NCI-H2029 treated with DMSO at 0.1 percent for 48 hours (cell line): Measurements from ENCODE around the gene ZACN.
"Not testable (repeated sequence)": the region's sequence is repeated elsewhere in the genome, so short reads cannot be mapped to it uniquely, and the experiment has no call there.

ENCODE experiments used
- DNase-seq: peaks from one replicate; lab custom pipeline; 2025; lab: John Stamatoyannopoulos, UW

ZACN gene

GRCh38 chr17:76078860-76079534, at the start of gene ZACN:
ZACN (plus strand) TSS chr17:76079182; CDS start chr17:76079265, 83 bp downstream.
- DNase-seq, result no peak

- no peak for DNase-seq
Observed at GRCh38 chr17:76032073-76032779, 46.8 kb upstream of the ZACN start.

- no peak for DNase-seq
Observed at GRCh38 chr17:76032780-76033108, 46.2 kb upstream of the ZACN start.

- DNase-seq, result no peak
Observed at GRCh38 chr17:76033139-76033538, 45.8 kb upstream of the ZACN start.

GRCh38 chr17:76034428-76035350, 44.3 kb upstream of the ZACN start:
- DNase-seq, result no peak

GRCh38 chr17:76036497-76037261, 42.3 kb upstream of the ZACN start:
- no peak for DNase-seq

- DNase-seq, result no peak
Observed at GRCh38 chr17:76038050-76038449, 40.9 kb upstream of the ZACN start.

GRCh38 chr17:76039121-76039520, 39.9 kb upstream of the ZACN start:
- DNase-seq, result no peak

- no peak for DNase-seq
Observed at GRCh38 chr17:76040376-76040775, 38.6 kb upstream of the ZACN start.

GRCh38 chr17:76042868-76043267, 36.1 kb upstream of the ZACN start:
- not testable (repeated sequence) for DNase-seq

GRCh38 chr17:76044475-76045007, 34.4 kb upstream of the ZACN start:
- DNase-seq, result not testable (repeated sequence)

- DNase-seq, result no peak
Observed at GRCh38 chr17:76046064-76046463, 32.9 kb upstream of the ZACN start.

- no peak for DNase-seq
Observed at GRCh38 chr17:76048025-76048605, 30.9 kb upstream of the ZACN start.

GRCh38 chr17:76048711-76049110, 30.3 kb upstream of the ZACN start:
- DNase-seq, result no peak

GRCh38 chr17:76049239-76049638, 29.7 kb upstream of the ZACN start:
- DNase-seq, result no peak

GRCh38 chr17:76049836-76050537, 29.0 kb upstream of the ZACN start:
- no peak for DNase-seq

GRCh38 chr17:76050538-76051467, 28.2 kb upstream of the ZACN start:
- no peak for DNase-seq

- DNase-seq, result no peak
Observed at GRCh38 chr17:76051561-76051960, 27.4 kb upstream of the ZACN start.
